Stimulated activated CD8-positive, alpha-beta memory T cell treated with anti-CD3 and anti-CD28 coated beads, Interleukin-4, amount 100 ng/mL, for 48 hours (primary cell): ENCODE results near the gene PTDSS2.
"Not testable (repeated sequence)": the region's sequence is repeated elsewhere in the genome, so short reads cannot be mapped to it uniquely, and the experiment has no call there.

Experiments used
- DNase-seq: peaks from one replicate; pipeline ENCODE4 v3.0.0-alpha.2; 2020

The PTDSS2 gene

DNA sequence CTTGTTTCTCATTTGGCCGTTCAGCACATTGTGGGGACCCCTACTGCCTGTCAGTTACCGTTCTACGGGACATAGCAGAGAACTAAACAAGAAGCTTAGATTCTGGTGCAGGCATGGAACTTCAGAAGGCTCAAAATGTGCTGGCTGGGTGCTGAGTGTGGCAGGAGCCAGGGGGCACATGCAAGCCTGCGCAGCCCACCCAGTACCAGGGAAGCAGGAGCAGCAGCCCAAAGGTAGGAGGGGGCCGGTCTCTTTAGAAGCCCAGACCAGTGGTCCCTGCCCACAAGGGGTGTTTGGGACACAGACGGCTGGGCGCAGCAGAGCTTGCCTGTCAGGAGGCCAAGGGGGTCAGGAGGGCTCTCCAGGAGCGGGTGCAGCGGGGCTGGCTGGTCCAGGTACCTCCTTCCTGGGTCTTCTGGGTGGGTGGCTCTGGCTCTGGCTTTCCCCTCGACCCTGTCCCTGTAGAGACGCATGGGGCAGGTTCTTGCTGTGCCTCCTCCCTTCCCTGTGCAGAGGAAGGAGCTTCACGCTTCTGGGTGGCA, 2.2 kb downstream of the PTDSS2 start:
- no peak for DNase-seq

DNA sequence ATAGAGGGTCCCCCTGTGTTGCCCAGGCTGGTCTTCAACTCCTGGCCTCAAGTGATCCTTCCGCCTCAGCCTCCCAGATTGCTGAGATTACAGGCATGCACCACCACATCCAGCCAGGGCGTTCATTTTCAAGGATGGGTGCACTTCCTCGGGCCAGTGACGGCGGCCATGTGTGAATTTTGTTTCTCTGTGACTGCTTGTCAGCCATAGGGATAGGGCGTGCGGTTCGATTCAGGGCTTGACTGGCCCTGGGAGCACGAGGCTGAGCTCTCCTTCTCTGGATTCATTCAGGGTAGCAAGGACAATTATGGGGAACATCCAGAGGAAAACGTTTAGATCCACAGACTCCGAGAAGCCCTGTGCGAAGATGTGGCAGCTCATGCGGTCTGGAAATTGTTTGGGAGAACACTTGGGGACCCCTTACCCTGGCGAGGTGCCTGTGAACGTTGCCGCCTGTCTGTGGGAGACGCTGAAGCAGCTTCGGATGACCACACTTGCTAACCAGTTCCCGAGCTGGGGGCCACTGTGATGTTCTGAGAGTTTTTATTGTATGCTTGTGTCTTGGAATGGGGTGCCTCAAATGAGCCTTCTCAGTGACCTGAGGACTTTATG, 2.9 kb downstream of the PTDSS2 start:
- DNase-seq = no peak

GRCh38 chr11:453564-453963, 3.5 kb downstream of the PTDSS2 start:
- no peak for DNase-seq

GRCh38 chr11:454043-454442, 4.0 kb downstream of the PTDSS2 start:
- no peak for DNase-seq

- no peak for DNase-seq
Measured at GRCh38 chr11:454801-455565, 4.9 kb downstream of the PTDSS2 start.

- DNase-seq = no peak
Measured at GRCh38 chr11:455566-456147, 5.6 kb downstream of the PTDSS2 start.

- peak; percentile 59 for DNase-seq
Measured at GRCh38 chr11:456533-456932, 6.5 kb downstream of the PTDSS2 start.

DNA sequence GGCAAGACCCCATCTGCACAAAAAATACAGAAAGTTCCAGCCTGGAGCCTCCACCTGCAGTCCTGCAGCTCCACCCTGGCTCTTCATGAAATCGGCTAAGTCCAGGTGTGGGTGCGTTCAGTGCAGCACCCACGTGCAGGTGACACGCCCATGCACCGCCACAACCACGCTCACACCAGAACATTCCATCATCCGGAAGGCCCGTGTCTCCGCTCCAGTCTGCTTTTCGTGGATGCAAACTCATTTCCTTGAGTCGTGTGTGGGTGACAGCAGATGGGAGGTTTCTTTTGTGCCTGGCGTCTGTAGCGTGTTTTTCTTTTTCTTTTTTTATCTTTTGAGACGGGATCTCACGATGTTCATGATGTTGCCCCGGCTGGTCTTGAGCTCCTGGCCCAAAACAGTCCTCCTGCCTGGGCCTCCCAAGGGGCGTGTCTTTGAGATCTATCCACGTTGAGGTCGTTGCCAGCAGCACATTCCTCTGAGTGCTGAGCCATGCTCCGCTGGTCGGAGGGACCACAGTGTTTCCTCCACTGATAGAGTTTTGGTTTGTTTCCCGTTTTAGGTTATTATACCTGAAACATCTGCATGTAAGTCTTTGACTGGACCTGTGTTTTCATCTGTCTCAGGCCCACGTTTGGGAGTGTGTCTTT, 7.2 kb downstream of the PTDSS2 start:
- no peak for DNase-seq

DNA sequence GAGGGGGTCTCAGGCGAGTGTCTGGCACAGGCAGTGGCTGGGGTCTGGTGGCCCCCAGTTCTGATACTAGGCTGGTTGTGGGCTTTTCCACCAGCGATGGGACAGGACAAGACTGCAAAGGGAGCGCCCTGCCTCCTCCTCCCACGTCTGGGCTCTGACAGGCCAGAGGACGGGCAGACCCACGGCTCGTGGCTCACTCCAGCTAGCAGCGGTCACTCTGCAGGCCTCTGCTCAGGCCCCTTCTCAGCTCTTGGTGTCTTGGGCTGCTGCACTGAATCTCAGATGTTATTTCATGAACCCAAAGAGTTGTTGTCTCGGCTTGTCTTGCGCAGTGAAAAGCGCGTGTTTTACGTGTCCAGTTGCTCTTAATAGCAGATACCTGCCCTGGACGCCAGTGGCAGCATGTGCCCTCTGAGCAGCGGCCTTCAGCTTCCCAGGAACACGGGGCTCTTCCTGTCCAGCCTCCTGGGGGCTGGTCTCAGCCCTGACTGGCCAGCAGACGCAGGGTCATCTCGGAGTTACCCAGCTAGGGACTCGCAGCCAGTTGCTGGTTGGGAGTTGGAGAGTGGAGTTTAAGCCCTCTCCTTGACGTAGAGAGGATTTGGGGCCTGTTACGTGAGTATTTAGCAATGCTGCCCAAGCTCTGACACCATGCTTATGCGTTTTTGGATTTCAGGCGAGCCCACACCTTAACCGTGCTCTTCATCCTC, 9.6 kb downstream of the PTDSS2 start:
- DNase-seq = no peak

GRCh38 chr11:460331-461199, 10.5 kb downstream of the PTDSS2 start:
- DNase-seq = no peak

- no peak for DNase-seq
Measured at GRCh38 chr11:461626-462025, 11.5 kb downstream of the PTDSS2 start.

DNA sequence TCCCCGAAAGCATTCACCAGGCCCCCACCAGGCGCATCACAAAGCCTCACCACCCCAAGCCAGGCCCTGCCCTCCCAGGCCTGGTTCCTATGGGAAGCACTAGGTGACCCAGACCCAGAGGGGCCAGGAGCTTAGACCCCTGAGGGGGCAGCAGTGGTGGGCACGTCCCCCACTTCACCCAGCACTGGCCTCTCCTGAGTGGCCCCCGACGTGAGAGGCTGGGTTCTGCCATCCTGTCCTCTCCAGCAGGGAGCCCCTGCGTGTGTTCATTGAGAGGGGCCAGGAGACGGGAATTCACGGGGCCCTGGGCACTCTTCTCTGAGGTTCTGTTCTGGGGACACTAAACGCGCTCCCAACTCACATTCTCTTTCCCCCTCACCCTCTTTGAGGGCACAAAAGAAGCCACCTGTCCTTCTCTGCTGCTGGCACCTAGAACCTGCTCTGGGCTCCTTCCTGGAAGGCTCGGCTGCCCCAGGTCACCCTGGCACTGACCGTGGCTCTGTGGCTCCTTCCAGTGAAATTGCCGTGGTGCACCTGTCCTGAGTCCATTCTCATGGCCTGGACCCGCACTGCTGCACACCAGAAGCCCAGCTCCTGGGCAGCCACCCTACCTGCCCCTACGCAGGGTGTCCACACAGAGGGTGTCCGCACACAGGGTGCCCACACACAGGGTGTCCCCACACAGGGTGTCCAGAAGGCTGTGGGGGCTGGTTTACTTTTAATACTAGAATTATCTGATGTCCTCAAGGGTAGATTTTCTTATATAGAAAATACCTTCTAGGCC, 12.2 kb downstream of the PTDSS2 start:
- DNase-seq = no peak

- no peak for DNase-seq
Measured at GRCh38 chr11:464316-464715, 14.2 kb downstream of the PTDSS2 start.

GRCh38 chr11:465896-466530, 15.9 kb downstream of the PTDSS2 start:
- DNase-seq = no peak

DNA sequence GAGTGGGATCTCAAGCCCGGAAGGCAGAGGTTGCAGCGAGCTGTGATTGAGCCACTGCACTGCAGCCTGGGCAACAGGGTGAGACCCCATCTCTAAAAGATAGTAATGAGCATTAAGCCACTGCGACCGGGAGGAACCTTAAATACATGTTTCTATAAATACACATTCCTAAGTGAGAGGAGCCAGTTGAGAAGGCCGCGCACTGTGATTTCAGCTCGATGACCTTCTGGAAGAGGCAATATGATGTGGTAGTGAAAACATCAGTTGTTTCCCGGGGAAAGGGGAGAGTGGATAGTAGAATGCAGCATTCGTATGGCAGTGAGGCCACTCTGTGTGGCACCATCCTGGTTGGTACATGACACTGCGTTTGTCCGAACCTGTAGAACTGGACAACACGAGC, 18.0 kb downstream of the PTDSS2 start:
- no peak for DNase-seq

GRCh38 chr11:468493-468892, 18.4 kb downstream of the PTDSS2 start:
- no peak for DNase-seq

DNA sequence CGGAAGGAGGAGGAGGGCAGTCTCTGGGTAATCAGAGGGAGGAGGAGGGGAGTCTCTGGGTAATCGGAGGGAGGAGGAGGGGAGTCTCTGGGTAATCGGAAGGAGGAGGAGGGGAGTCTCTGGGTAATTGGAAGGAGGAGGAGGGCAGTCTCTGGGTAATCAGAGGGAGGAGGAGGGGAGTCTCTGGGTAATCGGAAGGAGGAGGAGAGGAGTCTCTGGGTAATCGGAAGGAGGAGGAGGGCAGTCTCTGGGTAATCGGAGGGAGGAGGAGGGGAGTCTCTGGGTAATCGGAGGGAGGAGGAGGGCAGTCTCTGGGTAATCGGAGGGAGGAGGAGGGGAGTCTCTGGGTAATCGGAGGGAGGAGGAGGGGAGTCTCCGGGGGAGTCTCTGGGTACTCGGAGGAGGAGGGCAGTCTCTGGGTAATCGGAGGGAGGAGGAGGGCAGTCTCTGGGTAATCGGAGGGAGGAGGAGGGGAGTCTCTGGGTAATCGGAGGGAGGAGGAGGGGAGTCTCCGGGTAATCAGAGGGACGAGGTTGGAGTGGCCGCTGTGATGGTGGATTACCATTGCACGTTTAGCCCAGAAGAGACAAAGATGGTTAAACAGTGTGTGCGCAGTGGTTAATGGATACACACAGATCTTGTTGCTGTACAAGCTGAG, 19.1 kb downstream of the PTDSS2 start:
- not testable (repeated sequence) for DNase-seq

DNA sequence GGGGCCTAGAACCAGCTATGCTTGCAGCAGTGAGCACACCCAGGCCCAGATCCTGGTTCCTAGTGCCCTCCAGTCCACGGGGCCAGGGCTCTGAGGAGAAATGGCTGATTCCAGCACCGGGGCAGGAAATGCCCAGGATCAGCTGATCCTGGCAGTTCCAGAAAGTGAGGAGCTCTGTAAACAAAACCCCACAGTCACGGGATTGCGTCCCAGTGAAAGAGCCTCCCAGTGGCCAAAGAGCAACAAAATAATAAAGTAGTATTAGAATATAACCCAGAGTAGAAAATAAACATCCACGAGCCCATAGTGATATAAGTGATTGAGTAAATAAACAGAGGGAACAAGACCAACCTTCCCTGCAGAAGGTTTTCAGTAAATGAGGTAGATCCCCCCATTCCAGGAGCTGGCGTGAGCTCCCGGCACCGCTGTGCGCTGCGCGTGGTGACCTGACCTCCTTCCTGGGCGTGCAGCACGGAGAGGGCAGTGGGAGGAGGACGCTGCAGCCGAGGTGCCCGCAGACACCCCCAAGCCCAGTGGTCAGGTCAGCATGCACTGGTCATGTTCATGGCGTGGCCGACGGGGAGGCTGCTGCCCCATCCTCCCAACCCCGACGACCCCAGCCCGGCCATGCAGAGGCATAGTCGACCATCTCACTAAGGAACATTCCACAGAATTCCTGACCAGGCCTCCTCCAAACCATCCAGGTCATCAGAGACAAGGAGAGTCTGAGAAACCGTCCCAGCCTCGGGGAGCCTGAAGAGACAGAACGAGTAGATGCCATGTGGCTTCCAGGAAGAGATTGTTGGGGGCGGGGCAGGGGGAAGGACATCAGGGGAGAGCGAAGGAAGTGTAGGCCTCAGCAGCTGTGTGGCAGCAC, 19.8 kb downstream of the PTDSS2 start:
- DNase-seq = no peak
